SK-N-MC (cell line): Measurements from ENCODE around the gene TMEM269.
A peak's percentile ranks its signal among the peaks of the same experiment; 100 is the strongest.

ENCODE experiments used
- DNase-seq: peaks from one replicate; pipeline ENCODE4 v3.0.0-alpha.2; 2011; ENCODE audit warnings: low read depth, low spot score
- H3K27ac ChIP-seq: fragments of 200-600 bp; sonication (generic); 2 replicates; pipeline ENCODE4 v1.5.1; 2016; ENCODE audit warnings: mixed run types
- H3K36me3 ChIP-seq: fragments of 200-600 bp; sonication (generic); 2 replicates; pipeline ENCODE4 v1.6.1; 2017; ENCODE audit warnings: antibody characterized with exemption, low read length, mixed read lengths; ENCODE audit not compliant: insufficient read depth
- H3K4me3 ChIP-seq: fragments of 200-600 bp; sonication (generic); 2 replicates; pipeline ENCODE4 v1.5.1; 2016
- H3K9ac ChIP-seq: fragments of 200-600 bp; sonication (generic); 2 replicates; pipeline ENCODE4 v1.8.0; 2017; ENCODE audit warnings: mixed run types, mixed read lengths; ENCODE audit not compliant: insufficient read length
- H3K9me3 ChIP-seq: fragments of 200-600 bp; sonication (generic); 2 replicates; pipeline ENCODE4 v1.6.1; 2017; ENCODE audit warnings: low read depth, mild to moderate bottlenecking, antibody characterized with exemption, low read length, moderate library complexity, mixed read lengths
- EZH2 ChIP-seq: fragments of 200-600 bp; sonication (generic); IDR thresholded peaks from one replicate; pipeline ENCODE4 v1.6.1; 2017; ENCODE audit warnings: antibody characterized with exemption
- FOXP2 ChIP-seq: optimal IDR thresholded peaks from 2 replicates; pipeline ENCODE3; 2011; ENCODE audit warnings: mild to moderate bottlenecking, moderate library complexity; ENCODE audit not compliant: insufficient read depth; ENCODE audit errors: extremely low read length, control extremely low read depth
- POLR2AphosphoS5 ChIP-seq: IDR thresholded peaks from 2 replicates; pipeline ENCODE4 v1.6.1; 2012; ENCODE audit warnings: mild to moderate bottlenecking, low read depth, low read length, borderline replicate concordance

Gene TMEM269

DNA sequence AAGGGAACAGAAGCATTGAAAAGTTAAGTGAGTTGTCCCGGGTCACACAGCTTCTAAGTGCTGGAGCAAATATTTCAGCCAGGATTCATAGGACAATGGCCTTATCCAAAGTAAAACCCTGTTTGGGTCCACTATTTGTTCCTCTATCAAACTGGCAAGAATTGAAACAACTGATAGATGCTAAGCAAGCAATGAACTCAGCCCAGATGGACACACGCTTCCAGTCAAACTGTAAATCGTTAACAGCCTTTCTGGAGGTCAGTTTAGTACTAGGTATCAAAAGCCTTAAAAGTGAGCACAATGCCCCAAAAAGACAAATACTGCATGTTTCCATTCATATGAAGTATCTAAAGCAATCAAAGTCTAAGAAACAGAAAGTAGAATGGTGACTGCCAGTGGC is 33.2 kb downstream of the TMEM269 start:
- no peaks in the 10 kb centered on the region for H3K9me3 ChIP-seq
- no peak overlapping the region for H3K27ac ChIP-seq
- DNase-seq, result no peak
- TF ChIP-seq POLR2AphosphoS5 (no peak), FOXP2 (no peak), EZH2 (no peak)
- H3K9ac ChIP-seq, result no peak overlapping the region
- peak overlapping the region; percentile 93 for H3K4me3 ChIP-seq
- H3K36me3 ChIP-seq, result 0 out of 2 replicates have a peak, but pooled peaks cover 3% of the 10 kb centered on the region

DNA sequence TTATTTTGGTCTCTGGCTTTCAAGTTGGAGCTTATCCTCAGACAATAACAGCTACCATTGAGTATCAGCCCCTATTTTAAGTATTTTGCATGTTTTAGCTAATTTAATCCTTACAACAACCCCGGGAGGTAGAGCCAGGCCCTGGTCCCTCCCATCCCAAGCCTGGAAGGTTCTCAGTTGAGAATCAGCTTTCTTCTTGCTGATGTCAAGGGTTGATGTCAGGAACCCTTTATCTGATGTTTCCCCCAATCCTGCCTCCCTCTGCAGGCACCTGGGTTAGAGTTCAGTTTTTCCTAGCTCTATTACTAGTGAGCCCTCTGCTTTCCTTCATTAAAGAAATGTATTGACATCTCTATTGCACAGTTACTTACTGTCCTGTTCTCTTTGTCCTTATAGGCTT is 36.0 kb downstream of the TMEM269 start:
- H3K9me3 ChIP-seq, result no peaks in the 10 kb centered on the region; the same call in 1 of the 2 replicates
- DNase-seq, result no peak
- no peak for TF ChIP-seq FOXP2
- TF ChIP-seq POLR2AphosphoS5, result no peak
- no peak for TF ChIP-seq EZH2
- H3K9ac ChIP-seq, result peak overlapping the region; percentile 6
- 0 out of 2 replicates have a peak, but pooled peaks cover 6% of the 10 kb centered on the region for H3K36me3 ChIP-seq
- H3K4me3 ChIP-seq, result 0 out of 2 replicates have a peak overlapping the region, but pooled peaks have one; percentile 1
- peak overlapping the region; percentile 51 for H3K27ac ChIP-seq

DNA sequence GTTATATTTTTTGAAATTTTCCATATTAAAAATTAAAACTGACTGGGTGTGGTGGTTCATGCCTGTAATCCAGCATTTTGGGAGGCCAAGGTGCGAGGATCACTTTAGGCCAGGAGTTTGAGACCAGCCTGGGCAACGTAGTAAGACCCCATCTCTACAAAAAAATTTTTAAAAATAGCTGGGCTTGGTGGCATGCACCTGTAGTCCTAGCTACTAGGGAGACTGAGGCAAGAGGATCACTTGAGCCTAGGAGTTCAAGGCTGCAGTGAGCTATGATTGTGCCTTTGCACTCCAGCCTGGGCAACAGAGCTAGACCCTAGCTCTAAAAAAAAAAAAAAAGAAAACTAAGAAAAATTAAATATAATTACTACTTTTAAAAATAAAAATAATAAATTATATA is 36.9 kb downstream of the TMEM269 start:
- no peaks in the 10 kb centered on the region; the same call in 1 of the 2 replicates for H3K9me3 ChIP-seq
- H3K27ac ChIP-seq, result peak overlapping the region; percentile 51; the same call in 1 of the 2 replicates
- TF ChIP-seq FOXP2, result no peak
- TF ChIP-seq EZH2, result no peak
- TF ChIP-seq POLR2AphosphoS5, result no peak
- no peak overlapping the region for H3K4me3 ChIP-seq
- H3K9ac ChIP-seq, result no peak overlapping the region
- 0 out of 2 replicates have a peak, but pooled peaks cover 4% of the 10 kb centered on the region for H3K36me3 ChIP-seq
- DNase-seq, result no peak

DNA sequence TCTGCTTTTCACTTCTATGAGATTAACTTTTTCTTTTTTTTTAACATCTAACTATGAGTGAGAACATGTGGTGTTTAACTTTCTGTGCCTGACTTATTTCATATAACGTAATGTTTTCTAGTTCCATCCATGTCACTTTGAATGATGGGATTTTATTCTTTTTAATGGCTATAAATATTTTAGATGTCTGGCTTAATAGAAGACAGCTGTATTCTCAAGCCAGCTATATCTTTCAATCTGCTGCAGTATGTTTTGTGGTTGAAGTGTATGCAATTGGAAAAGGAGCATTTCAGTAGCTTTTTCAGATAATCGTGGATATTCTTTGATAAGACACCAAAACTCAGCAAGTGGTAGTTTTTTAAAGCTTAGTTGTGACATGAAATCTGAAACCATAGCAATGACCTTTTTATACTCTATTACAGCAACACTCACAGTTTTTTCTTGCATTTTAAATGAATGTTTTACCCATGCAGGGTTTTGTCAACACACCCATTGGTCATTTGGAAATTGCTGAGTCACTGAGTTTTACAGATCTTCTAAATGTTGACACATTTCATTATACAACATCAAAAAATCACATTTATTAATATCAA is 38.1 kb downstream of the TMEM269 start:
- no peaks in the 10 kb centered on the region; the same call in 1 of the 2 replicates for H3K9me3 ChIP-seq
- DNase-seq, result peak; percentile 62
- peak overlapping the region; percentile 76 for H3K27ac ChIP-seq
- TF ChIP-seq EZH2 (no peak), POLR2AphosphoS5 (peak; percentile 24; the same call in 1 of the 2 replicates)
- H3K36me3 ChIP-seq, result 0 out of 2 replicates have a peak, but pooled peaks cover 4% of the 10 kb centered on the region
- peak overlapping the region; percentile 39 for H3K4me3 ChIP-seq
- no peak overlapping the region for H3K9ac ChIP-seq

DNA sequence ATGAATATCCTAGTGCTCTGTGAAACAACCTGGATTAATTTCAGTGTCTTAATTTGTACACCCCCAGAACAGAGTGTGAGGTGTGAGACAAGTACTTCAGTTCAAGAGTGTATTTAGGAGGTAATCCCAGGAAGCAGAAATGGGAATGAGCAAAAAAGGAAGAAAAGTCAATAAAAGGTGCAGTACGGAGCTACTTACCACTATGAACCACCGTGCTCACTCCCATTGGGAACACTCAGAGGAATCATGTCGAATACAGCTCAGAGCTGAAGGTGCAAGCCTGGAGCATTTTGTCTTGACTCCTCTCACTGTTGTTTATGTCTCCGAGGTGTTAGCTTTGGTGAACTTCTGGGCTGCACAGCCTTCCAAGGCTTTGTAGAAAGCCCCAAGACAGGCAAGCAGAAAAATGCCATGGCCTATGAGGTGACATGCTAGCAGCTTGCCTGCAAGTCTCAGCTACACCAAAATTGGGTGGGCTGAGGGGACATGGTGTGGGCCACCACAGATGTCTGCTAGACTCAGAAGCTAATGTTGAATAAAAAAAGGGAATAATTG is 39.8 kb downstream of the TMEM269 start:
- TF ChIP-seq EZH2 (no peak), POLR2AphosphoS5 (no peak), FOXP2 (no peak)
- H3K4me3 ChIP-seq, result no peak overlapping the region
- DNase-seq, result no peak
- H3K9ac ChIP-seq, result no peak overlapping the region
- H3K9me3 ChIP-seq, result no peaks in the 10 kb centered on the region; the same call in 1 of the 2 replicates
- H3K27ac ChIP-seq, result no peak overlapping the region
- 0 out of 2 replicates have a peak, but pooled peaks cover 4% of the 10 kb centered on the region for H3K36me3 ChIP-seq

DNA sequence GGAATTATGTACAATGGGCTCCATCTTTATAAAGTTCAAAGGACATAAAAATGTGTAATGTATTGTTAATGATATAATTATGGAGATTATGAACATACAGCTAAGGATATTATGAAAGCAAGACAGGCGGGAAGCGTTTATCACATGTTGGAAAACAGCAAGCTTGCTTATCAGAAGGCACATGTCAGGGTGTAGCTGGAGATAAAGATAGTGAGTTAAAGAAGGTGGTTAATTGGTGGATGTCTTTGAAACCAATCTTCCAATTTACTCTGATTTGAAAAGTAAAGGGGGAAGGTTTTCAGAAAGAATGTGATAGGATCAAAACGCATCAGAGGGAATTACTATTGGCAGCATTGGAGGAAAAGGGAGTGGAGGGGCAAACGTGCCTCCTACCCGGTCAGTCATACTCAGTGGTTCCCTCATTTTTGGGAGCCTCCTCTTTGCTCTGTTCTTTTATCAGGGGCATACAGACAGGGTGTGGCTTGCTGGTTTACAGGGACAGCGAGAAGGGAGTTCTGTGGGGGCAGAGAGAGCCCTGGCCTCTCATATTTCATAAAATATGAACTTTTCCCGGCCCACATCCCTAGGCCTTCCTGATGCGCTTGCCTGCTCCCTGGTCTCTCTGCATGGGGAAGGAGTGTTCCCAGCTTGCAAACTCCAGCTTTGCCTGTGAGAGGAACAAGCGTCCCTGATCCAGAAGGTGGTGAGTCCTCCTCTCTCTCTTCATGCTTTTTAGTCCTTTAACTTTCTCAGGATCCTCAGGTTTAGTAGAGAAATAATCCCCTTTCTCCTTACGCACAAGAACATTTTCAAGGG is 40.5 kb downstream of the TMEM269 start:
- Histone ChIP-seq H3K9me3 (no peaks in the 10 kb centered on the region; the same call in 1 of the 2 replicates), H3K27ac (no peak overlapping the region), H3K36me3 (0 out of 2 replicates have a peak, but pooled peaks cover 4% of the 10 kb centered on the region), H3K9ac (no peak overlapping the region), H3K4me3 (no peak overlapping the region)
- DNase-seq, result no peak
- no peak for TF ChIP-seq POLR2AphosphoS5
- no peak for TF ChIP-seq FOXP2
- TF ChIP-seq EZH2, result no peak

DNA sequence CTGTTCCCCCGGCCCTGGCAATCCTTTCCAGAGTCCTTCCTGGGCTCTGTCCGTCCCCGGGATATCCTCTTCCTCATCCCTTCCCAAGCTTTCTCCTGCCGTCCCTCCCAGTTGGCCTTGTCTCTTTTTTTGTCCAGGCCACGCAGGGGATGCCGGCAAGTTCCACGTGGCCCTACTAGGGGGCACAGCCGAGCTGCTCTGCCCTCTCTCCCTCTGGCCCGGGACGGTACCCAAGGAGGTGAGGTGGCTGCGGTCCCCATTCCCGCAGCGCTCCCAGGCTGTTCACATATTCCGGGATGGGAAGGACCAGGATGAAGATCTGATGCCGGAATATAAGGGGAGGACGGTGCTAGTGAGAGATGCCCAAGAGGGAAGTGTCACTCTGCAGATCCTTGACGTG is 45.8 kb downstream of the TMEM269 start:
- no peak overlapping the region for H3K9ac ChIP-seq
- no peak for DNase-seq

DNA sequence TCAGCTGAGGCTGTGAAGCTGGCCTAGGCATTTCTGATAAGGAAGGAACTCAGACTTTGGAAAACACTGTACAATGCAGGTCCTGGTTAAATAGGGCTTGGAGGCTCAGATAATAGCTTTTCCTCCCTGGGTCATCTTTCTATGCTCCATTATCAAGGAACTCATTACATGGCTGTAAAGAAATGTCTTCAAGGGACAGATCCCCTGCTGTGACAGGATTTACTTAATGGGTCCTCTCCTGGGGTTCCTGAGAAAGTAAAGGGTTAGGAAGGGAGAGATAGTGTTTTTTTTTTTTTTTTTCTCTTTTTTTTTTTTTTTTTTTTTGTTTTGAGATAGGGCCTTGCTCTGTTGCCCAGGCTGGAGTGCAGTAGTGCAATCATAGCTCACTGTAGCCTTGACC is 46.5 kb downstream of the TMEM269 start:
- no peak overlapping the region for H3K9ac ChIP-seq
- no peak overlapping the region for H3K27ac ChIP-seq
- H3K4me3 ChIP-seq, result no peak overlapping the region
- DNase-seq, result no peak
- TF ChIP-seq POLR2AphosphoS5, result no peak
- no peak for TF ChIP-seq FOXP2
- no peak for TF ChIP-seq EZH2
- H3K9me3 ChIP-seq, result no peaks in the 10 kb centered on the region
- H3K36me3 ChIP-seq, result no peaks in the 10 kb centered on the region

More for the DNA sequence above, 45.8 kb downstream of the TMEM269 start:
- H3K27ac ChIP-seq, result no peak overlapping the region
- no peak overlapping the region for H3K4me3 ChIP-seq
- no peaks in the 10 kb centered on the region for H3K36me3 ChIP-seq
- TF ChIP-seq POLR2AphosphoS5 (no peak), FOXP2 (no peak), EZH2 (no peak)
- no peaks in the 10 kb centered on the region for H3K9me3 ChIP-seq
